Activated T-helper 9 cell treated with anti-CD3 and anti-CD28 coated beads, Interleukin-2, amount 50 U/mL, for 16 hours (primary cell): ENCODE data around the gene COPS8.

Source experiments
- DNase-seq: peaks from one replicate; pipeline ENCODE4 v3.0.0-alpha.2; 2020; ENCODE audit warnings: low read depth

COPS8 gene

GRCh38 chr2:237065071-237065377 is 20.7 kb upstream of the COPS8 start:
- no peak for DNase-seq

GRCh38 chr2:237066396-237066795 is 19.3 kb upstream of the COPS8 start:
- DNase-seq: no peak

GRCh38 chr2:237068005-237068576 is 17.6 kb upstream of the COPS8 start:
- DNase-seq: no peak

GRCh38 chr2:237072067-237072931 is 13.4 kb upstream of the COPS8 start:
- peak; percentile 57 for DNase-seq

- DNase-seq: no peak
These were observed 12.1 kb upstream of the COPS8 start for GRCh38 chr2:237073552-237073951.

GRCh38 chr2:237074211-237074993 is 11.3 kb upstream of the COPS8 start:
- no peak for DNase-seq

GRCh38 chr2:237075749-237076599 is 9.7 kb upstream of the COPS8 start:
- no peak for DNase-seq

GRCh38 chr2:237081596-237081995 is 4.1 kb upstream of the COPS8 start:
- DNase-seq: no peak

- DNase-seq: no peak
These were observed 2.7 kb upstream of the COPS8 start for GRCh38 chr2:237083026-237083425.

GRCh38 chr2:237084444-237084843 is 1.2 kb upstream of the COPS8 start:
- DNase-seq: no peak

- DNase-seq: no peak
These were observed 5.2 kb downstream of the COPS8 start for GRCh38 chr2:237090906-237091305.

- no peak for DNase-seq
These were observed 6.2 kb downstream of the COPS8 start for GRCh38 chr2:237091779-237092436.

- no peak for DNase-seq
These were observed 6.8 kb downstream of the COPS8 start for GRCh38 chr2:237092506-237092905.

GRCh38 chr2:237092920-237093781 is 7.5 kb downstream of the COPS8 start:
- DNase-seq: no peak

GRCh38 chr2:237096201-237096600 is 10.5 kb downstream of the COPS8 start:
- no peak for DNase-seq

GRCh38 chr2:237096911-237097310 is 11.2 kb downstream of the COPS8 start:
- no peak for DNase-seq

GRCh38 chr2:237097326-237097910 is 11.7 kb downstream of the COPS8 start:
- DNase-seq: no peak

- DNase-seq: no peak
These were observed 12.4 kb downstream of the COPS8 start for GRCh38 chr2:237097911-237098702.

- no peak for DNase-seq
These were observed 14.1 kb downstream of the COPS8 start for GRCh38 chr2:237099804-237100203.
